Naive thymus-derived CD4-positive, alpha-beta T cell (primary cell): ENCODE measurements around the gene PSMC3IP. TPM values are rescaled to one million over a fixed set of nuclear protein-coding genes. Genes with fewer than 3 reads are reported as not detected.
"Not testable (repeated sequence)": the region's sequence is repeated elsewhere in the genome, so short reads cannot be mapped to it uniquely, and the experiment has no call there.

ENCODE experiments used
- ATAC-seq: fragments of 150-1000 bp; cut with Tn5 transposase; 2 replicates; pipeline ENCODE4 v1.10.0; 2021; ENCODE audit warnings: mild to moderate bottlenecking, moderate library complexity
- CTCF ChIA-PET: fragments of 350-600 bp; sonication (Branson Sonifier 250); formaldehyde crosslinking; loops from one replicate; lab custom pipeline; 2021; ENCODE audit warnings: antibody characterized with exemption; lab: Charles Lee
- POLR2A ChIA-PET: fragments of 350-600 bp; sonication (Branson Sonifier 250); formaldehyde crosslinking; loops from one replicate; lab custom pipeline; 2021; ENCODE audit warnings: antibody characterized with exemption, inconsistent platforms; lab: Charles Lee
- DNase-seq, 9 donors: peaks; one replicate each; pipeline versions ENCODE4 v3.0.0 to v3.0.0-alpha.2; 2020 to 2022; ENCODE audit warnings: mixed read lengths in 1 of 9
- H3K27ac ChIP-seq: one replicate; pipeline ENCODE4 v1.7.0; 2013; ENCODE audit warnings: mild to moderate bottlenecking, low read depth, low read length, moderate library complexity
- H3K27me3 ChIP-seq, 2 donors: one replicate each; pipeline ENCODE4 v1.7.0; 2013; ENCODE audit warnings: low read length in 2 of 2, mild to moderate bottlenecking in 2 of 2, moderate library complexity in 2 of 2; ENCODE audit not compliant: control insufficient read depth in 2 of 2, insufficient read depth in 2 of 2
- H3K36me3 ChIP-seq, 3 experiments: 1 replicate in 2 of 3; 2 replicates in 1 of 3; pipeline ENCODE4 v1.7.0; 2013; ENCODE audit warnings: low read length in 3 of 3, mild to moderate bottlenecking in 3 of 3, moderate library complexity in 1 of 3; ENCODE audit not compliant: insufficient read depth in 3 of 3, control insufficient read depth in 2 of 3
- H3K4me1 ChIP-seq, 2 donors: one replicate each; pipeline ENCODE4 v1.7.0; 2013; ENCODE audit warnings: low read length in 2 of 2, mild to moderate bottlenecking in 2 of 2, moderate library complexity in 1 of 2; ENCODE audit not compliant: control insufficient read depth in 2 of 2, insufficient read depth in 2 of 2
- H3K4me3 ChIP-seq: 2 replicates; pipeline ENCODE4 v1.7.0; 2013; ENCODE audit warnings: mild to moderate bottlenecking, low read length
- H3K9me3 ChIP-seq, 3 experiments: 1 replicate in 2 of 3; 2 replicates in 1 of 3; pipeline ENCODE4 v1.7.0; 2013; ENCODE audit warnings: low read length in 3 of 3; ENCODE audit not compliant: control insufficient read depth in 2 of 3
- H3K27ac Mint-ChIP-seq, 9 donors: one replicate each; pipeline ENCODE4 v1.8.0; 2020 to 2022; ENCODE audit warnings: mixed read lengths in 9 of 9, mild to moderate bottlenecking in 8 of 9, moderate library complexity in 5 of 9, inconsistent platforms in 2 of 9
- H3K27me3 Mint-ChIP-seq, 5 donors: one replicate each; pipeline ENCODE4 v1.8.0; 2021 to 2022; ENCODE audit warnings: mixed read lengths in 5 of 5, mild to moderate bottlenecking in 1 of 5
- H3K36me3 Mint-ChIP-seq, 5 donors: one replicate each; pipeline ENCODE4 v1.8.0; 2020 to 2022; ENCODE audit warnings: mixed read lengths in 5 of 5, mild to moderate bottlenecking in 3 of 5, inconsistent platforms in 1 of 5
- H3K4me1 Mint-ChIP-seq, 7 donors: one replicate each; pipeline ENCODE4 v1.8.0; 2020 to 2022; ENCODE audit warnings: mixed read lengths in 7 of 7, mild to moderate bottlenecking in 3 of 7, inconsistent platforms in 1 of 7
- H3K4me3 Mint-ChIP-seq, 10 donors: one replicate each; pipeline ENCODE4 v1.8.0; 2020 to 2022; ENCODE audit warnings: mild to moderate bottlenecking in 10 of 10, mixed read lengths in 10 of 10, moderate library complexity in 6 of 10, inconsistent platforms in 2 of 10
- H3K9me3 Mint-ChIP-seq, 11 donors: one replicate each; pipeline ENCODE4 v1.8.0; 2020 to 2022; ENCODE audit warnings: mixed read lengths in 11 of 11, mild to moderate bottlenecking in 4 of 11, inconsistent platforms in 1 of 11, moderate library complexity in 1 of 11
- intact Hi-C, 2 donors: fragments of 100-400 bp; cut with micrococcal nuclease; formaldehyde crosslinking; loops; one replicate each; pipeline ENCODE4 v1.15.1; 2023
- polyA plus RNA-seq, 2 donors: library from polyadenylated mRNA; unstranded; fragments of 300-500 nt; fragmentation: Illumina TruSeq; gene quantifications; one replicate each; pipeline ENCODE4 v1.2.3, GENCODE V29; 2021
- total RNA-seq, 6 experiments: library from RNA in 5 of 6; stranded (reverse) in 5 of 6; gene quantifications; 1 replicate in 5 of 6; 2 replicates in 1 of 6; pipeline ENCODE4 v1.2.3 and lab custom pipeline; 2021 to 2026

The PSMC3IP gene
- total and polyA plus RNA-seq, 7 experiments from 2014 or later, result 1.3 to 14.0 (median 3.5) TPM

GRCh38 chr17:42548993-42549755, 28.4 kb downstream of the PSMC3IP start:
- Histone ChIP-seq H3K27me3 (no peaks in the 10 kb centered on the region), H3K9me3 (no peaks in the 10 kb centered on the region), H3K4me3 (no peak overlapping the region), H3K36me3 (no peaks in the 10 kb centered on the region), H3K4me1 (peaks cover 5% of the 10 kb centered on the region in 2 donors), H3K27ac (no peak overlapping the region)
- ChIA-PET CTCF (interaction anchor here (0.7 to 1.1 kb wide), 3 partner anchors 13 to 109 kb away, joined by 3 to 4 read pairs (median 4); partner anchors contain the start of gene NAGLU), POLR2A (interaction anchor here (0.7 to 1.5 kb wide), 3 partner anchors 12 to 1102 kb away, joined by 3 to 11 read pairs (median 3); partner anchors contain the start of gene NAGLU)
- Mint-ChIP-seq H3K9me3 (no peaks in the 10 kb centered on the region), H3K4me3 (peak overlapping the region; percentile 7 to 75 (median 60)), H3K4me1 (peaks cover 4 to 29% (median 22%) of the 10 kb centered on the region in 7 donors), H3K27ac (peak overlapping the region in 6 of 9 donors; percentile 14 to 56 (median 30)), H3K36me3 (peaks cover 0 to 4% (median 0%) of the 10 kb centered on the region in 5 donors), H3K27me3 (no peaks in the 10 kb centered on the region)
- ATAC-seq (no peak), DNase-seq (no peak)
- intact Hi-C loops, result loop anchor here in 1 of 2 donors (1.0 kb wide), 1 partner anchor 28 kb away; the partner anchor contains the start of gene PSMC3IP

- peaks cover 0 to 7% (median 0%) of the 10 kb centered on the region in 3 experiments for H3K36me3 ChIP-seq
- no peaks in the 10 kb centered on the region for H3K9me3 Mint-ChIP-seq
- H3K4me3 ChIP-seq, result peak overlapping the region; percentile 17
- no peaks in the 10 kb centered on the region for H3K4me1 ChIP-seq
- CTCF ChIA-PET, result interaction anchor here (0.6 to 1.1 kb wide), 4 partner anchors 12 to 108 kb away, joined by 3 to 4 read pairs (median 4); partner anchors contain the start of gene NAGLU
- DNase-seq, result peak; percentile 54 to 75 (median 70)
- H3K9me3 ChIP-seq, result no peaks in the 10 kb centered on the region
- H3K27ac ChIP-seq, result no peak overlapping the region
- H3K27ac Mint-ChIP-seq, result peak overlapping the region in 2 of 9 donors; percentile 15 to 48
- H3K36me3 Mint-ChIP-seq, result peaks cover 0 to 4% (median 0%) of the 10 kb centered on the region in 5 donors
- ATAC-seq, result peak; percentile 94
- H3K4me1 Mint-ChIP-seq, result peaks cover 4 to 22% (median 18%) of the 10 kb centered on the region in 7 donors
- H3K4me3 Mint-ChIP-seq, result peak overlapping the region; percentile 7 to 75 (median 56)
- no peaks in the 10 kb centered on the region for H3K27me3 ChIP-seq
- H3K27me3 Mint-ChIP-seq, result no peaks in the 10 kb centered on the region
- POLR2A ChIA-PET, result interaction anchor here (0.9 to 1.5 kb wide), 2 partner anchors 11 to 19 kb away, joined by 3 to 11 read pairs; partner anchors contain the start of gene NAGLU
- intact Hi-C loops, result loop anchor here in 1 of 2 donors (1.0 kb wide), 1 partner anchor 29 kb away; the partner anchor contains the start of gene PSMC3IP
Observed at GRCh38 chr17:42548070-42548837, 29.3 kb downstream of the PSMC3IP start.

- Histone ChIP-seq H3K36me3 (peaks cover 0 to 13% (median 0%) of the 10 kb centered on the region in 3 experiments), H3K27ac (no peak overlapping the region), H3K4me3 (no peak overlapping the region), H3K4me1 (no peaks in the 10 kb centered on the region), H3K27me3 (no peaks in the 10 kb centered on the region), H3K9me3 (no peaks in the 10 kb centered on the region)
- ATAC-seq (no peak), DNase-seq (no peak)
- Mint-ChIP-seq H3K4me1 (peaks cover 4 to 21% (median 15%) of the 10 kb centered on the region in 7 donors), H3K36me3 (peaks cover 0 to 4% (median 0%) of the 10 kb centered on the region in 5 donors), H3K27me3 (no peaks in the 10 kb centered on the region), H3K27ac (no peak overlapping the region), H3K4me3 (peak overlapping the region in 2 of 10 donors; percentile 47 to 75), H3K9me3 (no peaks in the 10 kb centered on the region)
- intact Hi-C loops, result loop anchor here in 1 of 2 donors (1.0 kb wide), 1 partner anchor 30 kb away; the partner anchor contains the start of gene PSMC3IP
- POLR2A ChIA-PET, result interaction anchor here (1.5 kb wide), 1 partner anchor 11 kb away, joined by 11 read pairs; the partner anchor contains the start of gene NAGLU
- CTCF ChIA-PET, result no interaction called here
Observed at GRCh38 chr17:42547698-42548069, 29.8 kb downstream of the PSMC3IP start.

GRCh38 chr17:42547001-42547461, 30.5 kb downstream of the PSMC3IP start:
- peaks cover 4 to 17% (median 13%) of the 10 kb centered on the region in 7 donors for H3K4me1 Mint-ChIP-seq

GRCh38 chr17:42545755-42546505, 31.6 kb downstream of the PSMC3IP start:
- intact Hi-C loops, ATAC-seq, H3K9me3 ChIP-seq, DNase-seq, POLR2A ChIA-PET, H3K4me3 ChIP-seq, H3K27me3 ChIP-seq, H3K4me3 Mint-ChIP-seq, H3K27me3 Mint-ChIP-seq, H3K9me3 Mint-ChIP-seq, H3K27ac Mint-ChIP-seq, H3K36me3 Mint-ChIP-seq, H3K27ac ChIP-seq: not testable (repeated sequence)
- peaks cover 9 to 20% (median 19%) of the 10 kb centered on the region in 7 donors for H3K4me1 Mint-ChIP-seq
- Histone ChIP-seq H3K36me3 (peaks cover 0 to 16% (median 0%) of the 10 kb centered on the region in 3 experiments), H3K4me1 (peaks cover 8 to 11% of the 10 kb centered on the region in 2 donors)
- CTCF ChIA-PET, result interaction anchor here (1.0 to 2.0 kb wide), 2 partner anchors 8 to 32 kb away, joined by 3 to 5 read pairs; partner anchors contain the start of gene PSMC3IP

More at GRCh38 chr17:42547001-42547461, 30.5 kb downstream of the PSMC3IP start:
- H3K27me3 Mint-ChIP-seq, result no peaks in the 10 kb centered on the region
- Histone ChIP-seq H3K27me3 (no peaks in the 10 kb centered on the region), H3K4me1 (no peaks in the 10 kb centered on the region), H3K27ac (no peak overlapping the region), H3K9me3 (no peaks in the 10 kb centered on the region), H3K4me3 (no peak overlapping the region), H3K36me3 (peaks cover 0 to 16% (median 0%) of the 10 kb centered on the region in 3 experiments)
- ATAC-seq (no peak), DNase-seq (no peak)
- H3K36me3 Mint-ChIP-seq, result peaks cover 0 to 4% (median 0%) of the 10 kb centered on the region in 5 donors
- peak overlapping the region in 1 of 10 donors; percentile 53 for H3K4me3 Mint-ChIP-seq
- CTCF ChIA-PET, result no interaction called here
- POLR2A ChIA-PET, result interaction anchor here (0.5 to 1.0 kb wide), 5 partner anchors 8 to 86 kb away, joined by 3 to 4 read pairs (median 3); partner anchors contain the start of gene NAGLU
- intact Hi-C loops, result no loop called here
- no peak overlapping the region for H3K27ac Mint-ChIP-seq
- H3K9me3 Mint-ChIP-seq, result no peaks in the 10 kb centered on the region
